ENCODE data around the gene SLC35F4. TPM values are rescaled to one million over a fixed set of nuclear protein-coding genes. Genes with fewer than 3 reads are reported as not detected.

SLC35F4 gene
- total and polyA plus RNA-seq, 2 of the 4 experiments (the other 2 are of a cell fraction), result not detected

- no peak overlapping the region for H2BK15ac ChIP-seq (ENCODE audit: low read depth, low read length)
- no peak overlapping the region for H3K27ac ChIP-seq (ENCODE audit: insufficient read depth, low read length)
- H4K5ac ChIP-seq (ENCODE audit: low read depth, low read length), result no peak overlapping the region
- H3K36me3 ChIP-seq (ENCODE audit: control insufficient read depth, insufficient read depth, low read length), result no peaks in the 10 kb centered on the region
- H3K4me3 ChIP-seq (ENCODE audit: insufficient read depth, low read depth, low read length), result no peak overlapping the region
- POLR2A ChIA-PET (ENCODE audit: unreplicated experiment), result no interaction called here
- ATAC-seq (ENCODE audit: low read depth) (no peak), DNase-seq (no peak)
- H2AFZ ChIP-seq (replicated peaks; ENCODE audit: low read length, poor library complexity), result no peak overlapping the region
- intact Hi-C loops (cut with micrococcal nuclease), result no loop called here
- H3K14ac ChIP-seq (replicated peaks; ENCODE audit: low read depth, low read length), result no peak overlapping the region
- no peak overlapping the region for H2AK9ac ChIP-seq (replicated peaks; ENCODE audit: low read depth, low read length, poor library complexity)
- TF ChIP-seq BHLHE40 (IDR thresholded peaks at IDR 0.05; ENCODE audit: low read depth, low read length) (no peak), SMC3 (IDR thresholded peaks at IDR 0.05; ENCODE audit: low read depth, low read length) (no peak), MAFK (IDR thresholded peaks at IDR 0.05; ENCODE audit: low read depth, low read length) (no peak), CEBPB (IDR thresholded peaks at IDR 0.05; ENCODE audit: low read depth, low read length) (no peak), MXI1 (IDR thresholded peaks at IDR 0.05; ENCODE audit: borderline replicate concordance, low read depth, low read length) (no peak), RFX5 (IDR thresholded peaks at IDR 0.05; ENCODE audit: low read depth, low read length) (no peak), RCOR1 (IDR thresholded peaks at IDR 0.05; ENCODE audit: insufficient replicate concordance, low read length) (no peak), FOS (IDR thresholded peaks at IDR 0.05; ENCODE audit: low read depth, low read length) (no peak), USF2 (IDR thresholded peaks at IDR 0.05; ENCODE audit: low read depth, low read length) (no peak), ELK1 (IDR thresholded peaks at IDR 0.05; ENCODE audit: borderline replicate concordance, low read depth, low read length) (no peak), CHD1 (IDR thresholded peaks at IDR 0.05; ENCODE audit: low read depth, low read length) (no peak), MAZ (IDR thresholded peaks at IDR 0.05; ENCODE audit: borderline replicate concordance, low read depth, low read length) (no peak), RAD21 (IDR thresholded peaks at IDR 0.05; ENCODE audit: low read length) (no peak), NFE2L2 (IDR thresholded peaks at IDR 0.05; ENCODE audit: low read depth, low read length) (no peak), POLR2A (IDR thresholded peaks at IDR 0.05; ENCODE audit: low read depth, low read length) (no peak)
- no peak overlapping the region for H3K18ac ChIP-seq (ENCODE audit: low read depth, low read length)
- H4K20me1 ChIP-seq (ENCODE audit: insufficient read depth, low read length), result no peaks in the 10 kb centered on the region
- no peaks in the 10 kb centered on the region for H3K9me1 ChIP-seq (ENCODE audit: insufficient read depth, low read length)
- 0% methylated on average over 1 of the region's 3 CpGs; no CpG with 5 or more reads in 1 of the 2 experiments for WGBS, 2 experiments (ENCODE audit: extremely low coverage in 2 of 2, insufficient read length in 1 of 2)
- H3K4me2 ChIP-seq (ENCODE audit: low read depth, low read length), result no peak overlapping the region
- no peak overlapping the region for H3K9ac ChIP-seq (ENCODE audit: low read depth, low read length)
- no peak overlapping the region for H4K91ac ChIP-seq (ENCODE audit: insufficient read depth, low read depth, low read length)
- CTCF ChIA-PET, result interaction anchor here (1.0 kb wide), 1 partner anchor 9 kb away, joined by 3 read pairs; no protein-coding TSS in a partner anchor
- H2BK120ac ChIP-seq (ENCODE audit: low read depth, low read length), result no peak overlapping the region
- H2BK5ac ChIP-seq (ENCODE audit: low read depth, low read length, poor library complexity, severe bottlenecking), result no peak overlapping the region
- BruUV-seq (replicated peaks), result no TSS peak
- no peak overlapping the region for H3K23ac ChIP-seq (ENCODE audit: low read depth, low read length)
- no peak overlapping the region for H2BK20ac ChIP-seq (ENCODE audit: low read depth, low read length)
- no peak overlapping the region for H3K56ac ChIP-seq (ENCODE audit: extremely low read depth, insufficient read depth, low read length)
- no peak overlapping the region for H3K4ac ChIP-seq (ENCODE audit: low read depth, low read length)
- dilution Hi-C loops (cut with HindIII; ENCODE audit: low sequenced_read_pairs, unreplicated experiment), result no loop called here
- in situ Hi-C loops (cut with MboI; ENCODE audit: low sequenced_read_pairs), result no loop called here
- peaks cover 11% of the 10 kb centered on the region for H3K27me3 ChIP-seq (ENCODE audit: control insufficient read depth, insufficient read depth, low read length)
- no peaks in the 10 kb centered on the region for H3K9me3 ChIP-seq (ENCODE audit: control insufficient read depth, insufficient read depth, low read length)
- no peaks in the 10 kb centered on the region for H3K79me1 ChIP-seq (ENCODE audit: low read depth in 1 of 2, low read length in 2 of 2)
- no peaks in the 10 kb centered on the region for H3K4me1 ChIP-seq (ENCODE audit: control insufficient read depth, insufficient read depth, low read length)
- H2AK5ac ChIP-seq (ENCODE audit: low read depth, low read length), result no peak overlapping the region
- no peak overlapping the region for H4K8ac ChIP-seq (ENCODE audit: low read depth in 2 of 2, low read length in 2 of 2)
Measured at GRCh38 chr14:57863471-57863870, 2.4 kb downstream of the SLC35F4 start.
